Activated effector memory CD4-positive, alpha-beta T cell treated with anti-CD3 and anti-CD28 coated beads, Interleukin-2, amount 50 U/mL, for 16 hours (primary cell): ENCODE measurements around the gene DCAF10.
"Not testable (repeated sequence)": the region's sequence is repeated elsewhere in the genome, so short reads cannot be mapped to it uniquely, and the experiment has no call there.

Experiments used
- DNase-seq: peaks from one replicate; pipeline ENCODE4 v3.0.0-alpha.2; 2020

The DCAF10 gene, protein sequence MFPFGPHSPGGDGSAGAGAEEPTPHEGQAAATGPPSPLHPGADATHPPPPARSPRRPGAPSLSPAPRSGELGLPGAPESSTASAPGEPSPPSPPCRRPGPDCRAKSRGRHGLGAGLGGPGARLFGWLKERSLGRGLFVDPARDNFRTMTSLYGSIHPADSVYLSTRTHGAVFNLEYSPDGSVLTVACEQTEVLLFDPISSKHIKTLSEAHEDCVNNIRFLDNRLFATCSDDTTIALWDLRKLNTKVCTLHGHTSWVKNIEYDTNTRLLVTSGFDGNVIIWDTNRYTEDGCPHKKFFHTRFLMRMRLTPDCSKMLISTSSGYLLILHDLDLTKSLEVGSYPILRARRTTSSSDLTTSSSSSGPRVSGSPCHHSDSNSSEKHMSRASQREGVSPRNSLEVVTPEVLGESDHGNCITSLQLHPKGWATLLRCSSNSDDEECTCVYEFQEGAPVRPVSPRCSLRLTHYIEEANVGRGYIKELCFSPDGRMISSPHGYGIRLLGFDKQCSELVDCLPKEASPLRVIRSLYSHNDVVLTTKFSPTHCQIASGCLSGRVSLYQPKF

DNA sequence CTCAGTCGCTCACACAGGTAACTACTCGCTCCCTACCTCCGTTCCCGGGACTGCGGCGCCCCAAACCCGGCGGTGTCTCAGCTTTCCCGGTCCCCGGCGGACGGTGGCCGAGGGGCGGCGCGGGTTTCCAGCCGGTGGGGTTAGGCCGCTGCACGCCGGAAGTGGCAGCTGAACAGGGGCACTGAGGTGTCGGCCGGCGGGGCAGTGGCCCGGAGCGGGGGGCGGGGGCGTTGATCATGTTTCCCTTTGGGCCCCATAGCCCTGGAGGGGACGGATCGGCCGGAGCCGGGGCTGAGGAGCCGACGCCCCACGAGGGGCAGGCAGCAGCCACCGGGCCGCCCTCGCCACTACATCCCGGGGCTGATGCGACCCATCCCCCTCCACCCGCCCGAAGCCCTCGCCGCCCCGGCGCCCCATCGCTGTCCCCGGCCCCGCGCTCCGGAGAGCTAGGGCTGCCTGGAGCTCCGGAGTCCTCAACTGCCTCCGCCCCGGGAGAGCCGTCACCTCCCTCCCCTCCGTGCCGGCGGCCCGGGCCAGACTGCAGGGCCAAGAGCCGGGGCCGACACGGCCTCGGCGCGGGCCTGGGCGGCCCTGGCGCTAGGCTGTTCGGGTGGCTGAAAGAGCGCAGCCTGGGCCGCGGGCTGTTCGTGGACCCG lies at the start of gene DCAF10:
TSS of gene DCAF10 (plus strand) at position 167 of the 656 bp plus-strand sequence. CDS start at position 237, 70 bp downstream.
- DNase-seq = peak; percentile 96

DNA sequence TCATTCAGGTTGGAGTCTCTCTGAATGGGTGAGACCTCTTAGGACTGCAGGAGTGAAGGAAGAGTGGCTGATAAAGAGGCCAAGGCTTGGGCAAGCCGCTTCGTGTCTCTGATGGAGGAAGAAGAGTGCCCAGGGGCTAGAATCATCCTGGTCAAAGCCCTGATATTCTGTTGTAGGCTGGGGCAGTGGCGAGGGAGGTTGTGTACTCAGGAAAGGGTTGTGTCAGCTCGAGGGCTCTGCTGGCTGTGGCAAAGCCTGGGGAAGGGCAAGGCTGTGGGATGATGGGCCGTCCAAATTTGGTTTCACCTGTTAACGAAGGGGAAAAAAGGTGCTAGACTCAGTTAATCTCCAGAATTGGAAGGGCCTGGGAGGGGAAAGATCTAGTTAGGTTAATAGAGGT lies 49.4 kb upstream of the DCAF10 start:
- DNase-seq = no peak

DNA sequence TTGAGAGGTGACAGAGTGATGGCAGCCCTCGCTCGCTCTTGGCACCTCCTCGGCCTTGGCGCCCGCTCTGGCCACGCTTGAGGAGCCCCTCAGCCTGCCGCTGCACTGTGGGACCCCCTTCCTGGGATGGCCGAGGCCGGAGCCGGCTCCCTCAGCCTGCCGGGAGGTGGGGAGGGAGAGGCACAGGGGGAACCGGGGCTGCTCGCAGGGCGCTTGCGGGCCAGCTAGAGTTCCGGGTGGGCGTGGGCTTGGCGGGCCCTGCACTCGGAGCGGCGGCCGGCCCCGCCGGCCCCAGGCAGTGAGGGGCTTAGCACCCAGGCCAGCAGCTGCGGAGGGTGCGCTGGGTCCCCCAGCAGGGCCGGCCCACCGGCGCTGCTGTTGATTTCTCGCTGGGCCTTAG lies 48.9 kb upstream of the DCAF10 start:
- DNase-seq = not testable (repeated sequence)

DNA sequence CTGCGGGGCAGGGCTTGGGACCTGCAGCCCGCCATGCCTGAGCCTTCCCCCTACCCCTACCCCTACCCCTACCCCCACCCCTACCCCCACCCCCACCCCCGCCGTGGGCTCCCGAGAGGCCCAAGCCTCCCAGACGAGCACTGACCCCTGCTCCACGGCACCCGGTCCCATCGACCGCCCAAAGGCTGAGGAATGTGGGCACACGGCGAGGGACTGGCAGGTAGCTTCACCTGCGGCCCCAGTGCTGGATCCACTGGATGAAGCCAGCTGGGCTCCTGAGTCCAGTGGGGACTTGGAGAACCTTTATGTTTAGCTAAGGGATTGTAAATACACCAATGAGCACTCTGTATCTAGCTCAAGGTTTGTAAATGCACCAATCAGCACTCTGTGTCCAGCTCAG lies 48.5 kb upstream of the DCAF10 start:
- not testable (repeated sequence) for DNase-seq

DNA sequence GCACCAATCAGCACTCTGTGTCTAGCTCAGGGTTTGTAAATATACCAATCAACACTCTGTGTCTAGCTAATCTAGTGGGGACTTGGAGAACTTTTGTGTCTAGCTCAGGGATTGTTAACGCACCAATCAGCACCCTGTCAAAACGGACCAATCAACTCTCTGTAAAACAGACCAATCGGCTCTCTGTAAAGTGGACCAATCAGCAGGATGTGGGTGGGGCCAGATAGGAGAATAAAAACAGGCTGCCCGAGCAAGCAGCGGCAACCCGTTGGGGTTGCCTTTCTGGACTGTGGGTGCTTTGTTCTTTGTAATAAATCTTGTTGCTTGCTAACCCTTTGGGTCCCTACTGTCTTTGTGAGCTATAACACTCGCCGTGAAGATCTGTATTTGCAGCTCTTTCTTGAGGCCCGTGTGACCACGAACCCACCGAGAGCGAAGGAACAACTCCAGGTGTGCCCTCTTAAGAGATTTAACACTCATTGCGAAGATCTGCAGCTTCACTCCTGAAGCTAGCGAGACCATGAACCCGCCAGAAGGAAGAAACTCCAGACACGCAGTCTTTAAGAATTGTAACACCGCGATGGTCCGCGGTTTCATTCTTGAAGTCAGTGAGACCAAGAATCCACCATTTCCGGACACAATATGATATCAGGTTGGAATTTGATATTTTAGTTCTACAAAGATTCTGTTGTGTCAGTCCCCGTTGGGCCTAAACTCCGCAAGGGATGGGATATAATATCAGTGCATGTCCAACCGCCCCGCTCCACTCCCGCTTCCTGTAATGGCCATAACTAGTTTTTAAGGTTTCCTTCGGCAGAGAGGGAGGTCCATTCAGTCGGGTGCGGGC lies 47.7 kb upstream of the DCAF10 start:
- DNase-seq = no peak

DNA sequence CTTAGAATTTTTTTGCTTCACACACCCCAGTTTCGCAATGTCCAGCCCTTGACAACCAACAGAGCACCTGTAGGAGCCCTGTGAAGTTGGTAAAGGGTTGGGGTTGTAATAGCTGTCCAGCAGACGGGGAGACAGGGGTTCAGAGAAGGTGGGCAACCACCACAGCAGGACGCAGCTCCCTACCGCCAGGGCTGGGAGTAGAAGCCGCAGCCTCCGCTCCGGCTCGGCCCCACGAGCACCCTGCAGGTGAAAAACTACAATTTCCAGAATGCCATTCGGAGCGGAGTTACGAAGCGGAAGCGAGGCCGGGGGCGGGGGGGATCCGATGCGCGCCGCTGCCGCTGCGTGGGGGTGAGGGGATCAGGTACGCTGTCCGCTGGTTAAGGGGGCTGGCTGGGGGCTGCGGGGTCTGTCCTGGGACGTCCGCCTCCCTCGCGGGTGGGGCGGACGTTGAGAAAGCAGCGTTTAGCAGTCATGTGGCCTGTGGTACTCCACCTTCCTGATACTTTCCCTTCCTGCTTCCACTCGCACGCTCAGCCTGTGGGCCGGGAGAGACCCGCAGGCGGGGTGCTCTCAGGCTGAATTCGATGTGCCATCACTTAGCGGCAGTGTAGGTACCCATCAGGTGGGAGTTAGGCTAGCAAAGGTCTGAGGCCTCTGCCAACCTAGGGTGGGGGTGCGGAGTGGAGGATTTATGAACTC lies 47.0 kb upstream of the DCAF10 start, which contains the start of gene TRMT10B:
TSS of gene TRMT10B (plus strand) at position 317 of the 702 bp plus-strand sequence. CDS start 8,127 bp downstream, outside the sequence.
- peak; percentile 88 for DNase-seq

DNA sequence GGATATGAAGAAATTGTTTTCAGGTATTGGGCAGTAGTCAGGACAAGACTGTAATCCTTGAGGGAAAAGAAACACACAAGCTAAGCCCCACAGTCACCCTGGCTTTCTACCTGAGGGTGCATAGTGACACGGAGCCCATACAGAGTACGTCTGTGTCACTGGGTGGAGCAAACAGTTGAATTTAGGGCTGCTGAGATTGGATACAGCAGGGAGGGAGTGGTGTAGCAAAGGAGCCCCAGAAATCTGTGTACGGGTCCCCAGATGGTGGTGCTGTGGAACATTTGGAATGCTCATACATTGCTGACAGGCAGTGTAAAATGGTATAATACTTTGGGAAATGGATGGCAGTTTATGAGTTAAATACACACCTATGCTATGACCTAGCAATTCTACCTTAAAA lies 41.9 kb upstream of the DCAF10 start:
- DNase-seq = no peak

DNA sequence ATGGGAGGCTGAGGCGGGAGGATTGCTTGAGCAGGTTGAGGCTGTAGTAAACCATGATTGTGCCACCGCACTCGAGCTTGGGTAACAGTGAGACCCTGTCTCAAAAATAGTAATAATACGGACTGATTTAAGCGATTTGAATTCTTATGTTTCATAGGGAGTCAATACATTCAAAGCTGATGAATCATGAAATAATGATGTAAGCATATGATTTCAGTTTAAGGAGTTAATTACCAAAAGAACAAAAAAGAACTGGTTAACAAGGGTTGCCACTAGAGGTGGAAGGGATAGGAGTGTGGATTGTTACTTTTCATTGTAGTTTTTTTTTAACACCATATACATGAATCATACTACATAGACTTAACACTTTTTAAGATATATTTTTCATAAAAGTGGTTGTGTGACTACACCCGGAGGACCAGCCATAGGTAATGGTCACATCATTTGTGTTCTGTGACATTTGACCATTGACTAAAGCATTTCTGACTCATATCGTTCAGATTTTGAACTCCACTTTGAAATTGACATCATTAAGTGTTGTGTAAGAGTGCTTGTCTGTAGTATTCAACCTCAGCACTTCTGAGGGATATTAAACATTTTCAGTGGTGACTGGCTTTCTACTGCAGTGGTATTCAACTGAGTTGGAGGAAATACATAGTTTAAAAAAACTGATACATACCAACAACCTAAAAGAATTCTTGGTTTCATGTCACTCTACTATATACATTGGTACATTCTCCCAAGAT lies 40.0 kb upstream of the DCAF10 start:
- no peak for DNase-seq

DNA sequence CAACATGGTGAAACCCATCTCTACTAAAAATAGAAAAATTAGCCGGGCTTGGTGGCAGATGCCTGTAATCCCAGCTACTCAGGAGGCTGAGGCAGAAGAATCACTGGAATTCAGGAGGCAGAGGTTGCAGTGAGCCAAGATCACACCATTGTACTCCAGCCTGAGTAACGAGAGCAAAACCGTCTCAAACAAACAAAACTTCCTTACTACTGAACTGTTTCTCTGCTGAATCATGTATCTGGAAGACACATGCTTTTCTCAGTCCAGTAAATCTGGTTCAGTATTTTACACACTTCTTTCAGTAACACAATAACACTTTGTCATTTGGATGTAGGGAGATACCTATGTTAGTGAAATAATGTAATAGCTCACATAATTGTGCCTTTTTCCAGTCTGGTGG lies 39.1 kb upstream of the DCAF10 start:
- DNase-seq = no peak

DNA sequence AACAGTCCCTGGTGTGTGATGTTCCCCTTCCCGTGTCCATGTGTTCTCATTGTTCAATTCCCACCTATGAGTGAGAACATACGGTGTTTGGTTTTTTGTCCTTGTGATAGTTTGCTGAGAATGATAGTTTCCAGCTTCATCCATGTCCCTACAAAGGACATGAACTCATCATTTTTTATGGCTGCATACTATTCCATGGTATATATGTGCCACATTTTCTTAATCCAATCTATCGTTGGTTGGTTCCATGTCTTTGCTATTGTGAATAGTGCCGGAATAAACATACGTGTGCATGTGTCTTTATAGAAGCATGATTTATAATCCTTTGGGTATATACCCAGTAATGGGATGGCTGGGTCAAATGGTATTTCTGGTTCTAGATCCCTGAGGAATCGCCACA lies 35.3 kb upstream of the DCAF10 start:
- DNase-seq = not testable (repeated sequence)

DNA sequence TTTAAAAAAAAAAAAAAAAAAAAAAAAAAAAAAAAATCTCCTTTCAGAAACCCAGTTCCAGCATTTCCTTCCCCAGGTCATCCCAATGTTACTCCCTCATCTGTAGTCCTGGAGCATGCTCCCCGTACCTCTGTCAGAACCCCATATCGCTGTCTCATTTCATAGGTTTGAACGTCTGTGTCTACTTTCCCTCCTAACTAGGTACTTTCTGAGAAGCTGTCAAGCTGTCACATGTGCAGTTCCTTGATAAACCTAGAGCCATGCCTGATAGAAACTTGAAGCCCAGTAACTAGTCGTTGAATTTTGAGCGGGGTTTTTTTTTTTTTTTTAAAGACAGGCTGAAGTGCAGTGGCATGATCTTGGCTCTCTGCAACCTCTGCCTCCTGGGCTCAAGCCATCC lies 31.3 kb upstream of the DCAF10 start:
- DNase-seq = no peak

DNA sequence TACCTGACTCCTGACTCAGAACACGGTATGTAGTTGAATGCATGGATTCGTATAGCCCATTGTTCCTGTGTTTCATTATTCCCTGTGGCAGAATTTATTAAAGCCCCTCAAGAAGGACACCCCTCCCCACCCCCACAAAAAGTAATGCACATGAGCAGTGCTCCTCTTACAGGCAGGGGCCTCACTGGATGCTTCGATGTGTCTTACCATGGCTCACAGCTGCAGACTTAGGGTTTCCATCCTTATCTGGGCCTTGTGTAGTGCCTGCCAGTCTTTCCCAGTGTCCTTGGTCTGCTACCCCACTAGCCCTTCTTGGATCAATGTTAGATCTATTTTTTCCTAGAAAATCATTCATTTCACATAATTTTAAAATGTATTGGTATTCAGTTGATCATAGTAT lies 30.6 kb upstream of the DCAF10 start:
- no peak for DNase-seq

DNA sequence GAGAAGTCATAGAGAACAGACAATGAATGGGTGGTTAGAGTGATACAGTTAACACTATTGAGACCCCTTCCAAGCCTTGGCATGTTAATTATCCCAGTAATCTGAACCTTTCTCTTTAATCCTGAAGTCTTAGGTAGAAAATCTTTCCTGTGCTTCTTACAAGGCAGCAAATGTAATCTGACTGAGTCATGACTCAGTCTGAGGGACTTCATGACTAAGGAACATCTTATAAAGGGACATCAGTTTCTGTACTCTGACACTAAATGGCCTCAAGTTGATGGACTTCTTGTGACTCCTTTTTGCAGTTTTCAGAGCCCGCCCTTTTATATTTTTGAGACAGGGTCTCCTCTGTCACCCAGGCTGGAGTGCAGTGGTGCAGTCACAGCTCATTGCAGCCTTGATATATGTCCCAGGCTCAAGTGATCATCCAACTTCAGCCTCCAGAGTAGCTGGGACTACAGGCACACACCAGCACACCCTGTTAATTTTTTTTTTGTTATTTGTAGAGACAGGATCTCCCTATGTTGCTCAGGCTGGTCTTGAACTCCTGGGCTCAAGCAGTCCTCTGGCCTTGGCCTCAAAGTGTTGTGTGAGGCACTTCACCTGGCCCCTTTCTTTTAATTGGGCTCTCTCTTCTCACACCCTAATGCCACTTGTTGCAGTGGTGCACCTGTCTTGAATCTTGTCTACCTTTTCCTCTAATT lies 25.2 kb upstream of the DCAF10 start:
- DNase-seq = no peak

DNA sequence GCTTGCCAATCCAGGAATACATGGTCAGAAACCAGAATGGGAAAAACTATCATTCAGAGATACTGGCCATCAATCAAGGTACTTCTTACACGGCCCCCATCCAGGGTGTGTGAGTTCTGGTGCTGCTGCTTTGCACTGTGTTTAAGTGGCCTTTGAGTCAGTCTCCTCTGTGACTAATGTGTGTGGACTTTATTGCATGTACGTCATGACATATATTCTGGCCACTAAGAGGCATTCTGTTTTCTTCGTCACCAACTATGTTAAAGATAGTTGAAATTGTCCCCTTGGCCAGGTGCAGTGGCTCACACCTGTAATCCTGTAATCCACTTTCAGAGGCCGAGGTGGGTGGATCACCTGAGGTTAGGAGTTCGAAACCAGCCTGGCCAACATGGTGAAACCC lies 24.3 kb upstream of the DCAF10 start:
- DNase-seq = no peak

DNA sequence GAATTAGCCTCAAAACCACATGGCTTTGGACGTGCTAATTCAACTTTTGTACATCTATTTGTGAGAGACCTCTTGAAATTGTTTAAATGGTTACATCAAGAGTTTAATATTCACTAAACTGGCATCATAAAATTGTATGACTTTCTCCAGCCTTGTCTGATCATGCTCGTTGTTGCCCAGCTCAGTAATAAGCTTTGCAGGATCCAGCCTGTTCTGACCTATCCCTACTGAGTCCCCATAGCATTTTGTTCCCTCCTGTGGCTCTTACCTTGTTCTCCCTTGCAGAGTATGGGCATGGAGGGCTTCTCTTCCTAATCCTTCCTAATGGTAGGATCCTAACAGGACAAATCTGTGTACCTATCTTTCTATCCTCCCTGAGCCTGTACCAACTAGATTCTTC lies 22.1 kb upstream of the DCAF10 start:
- no peak for DNase-seq

DNA sequence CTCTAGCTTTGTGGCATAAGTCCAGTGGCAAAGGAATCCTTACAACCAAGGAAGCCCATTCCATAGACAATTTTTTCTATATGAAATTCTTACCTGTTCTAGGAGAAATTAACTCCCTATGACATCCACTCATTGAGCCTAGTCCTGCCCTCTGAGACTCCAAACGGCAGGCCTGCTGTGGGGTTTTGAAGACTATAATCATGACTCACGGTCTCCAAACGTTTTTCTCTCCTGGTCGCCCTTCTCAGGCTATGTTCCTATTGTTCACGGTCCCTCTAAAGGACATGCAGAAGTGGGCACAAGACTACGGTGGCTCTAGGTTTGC lies 16.3 kb upstream of the DCAF10 start:
- DNase-seq = no peak

DNA sequence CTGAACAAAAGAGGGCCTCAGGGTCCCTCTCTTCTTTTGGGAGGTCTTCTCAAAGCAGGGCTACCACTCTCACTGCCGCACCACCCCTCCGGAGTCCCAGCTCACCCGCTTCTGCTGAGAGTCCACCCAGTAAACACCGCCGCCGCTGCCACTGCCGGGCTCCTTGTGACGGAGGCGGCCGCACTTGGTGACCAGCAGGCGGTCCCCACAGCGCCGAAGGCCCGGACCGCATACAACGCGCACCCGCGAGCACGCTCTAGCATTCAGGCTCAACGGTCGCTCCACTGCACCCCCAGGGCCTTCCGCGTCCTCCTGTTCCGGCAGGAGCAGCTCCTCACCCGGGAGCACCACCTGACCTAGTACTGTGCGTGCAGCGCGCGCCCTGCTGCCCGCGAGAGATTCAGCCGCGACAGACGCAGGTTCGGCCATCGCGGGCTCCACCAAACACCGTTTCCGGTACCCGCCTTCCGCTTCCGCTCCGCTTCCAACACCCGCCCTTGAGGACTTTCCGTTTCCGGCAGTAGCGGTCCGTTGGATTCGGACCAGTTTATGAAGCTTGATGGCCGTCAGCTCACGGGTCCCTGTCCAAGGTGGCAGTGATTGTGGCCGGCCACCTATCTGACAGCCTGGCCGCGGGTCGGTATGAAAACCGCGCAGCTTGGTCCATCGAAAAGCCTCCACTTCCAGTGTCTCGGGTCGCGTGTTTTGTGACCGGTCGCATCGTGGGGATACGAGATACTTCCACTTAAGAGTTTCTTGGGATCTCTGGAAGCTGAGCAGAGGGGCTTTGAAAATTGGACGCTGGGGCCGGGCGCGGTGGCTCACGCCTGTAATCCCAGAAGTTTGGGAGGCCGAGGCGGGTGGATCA lies 15.7 kb upstream of the DCAF10 start, which contains the start of gene EXOSC3:
TSS of gene EXOSC3 (minus strand) at position 449 of the 868 bp plus-strand sequence. CDS start at position 429, 20 bp downstream.
- peak; percentile 96 for DNase-seq

DNA sequence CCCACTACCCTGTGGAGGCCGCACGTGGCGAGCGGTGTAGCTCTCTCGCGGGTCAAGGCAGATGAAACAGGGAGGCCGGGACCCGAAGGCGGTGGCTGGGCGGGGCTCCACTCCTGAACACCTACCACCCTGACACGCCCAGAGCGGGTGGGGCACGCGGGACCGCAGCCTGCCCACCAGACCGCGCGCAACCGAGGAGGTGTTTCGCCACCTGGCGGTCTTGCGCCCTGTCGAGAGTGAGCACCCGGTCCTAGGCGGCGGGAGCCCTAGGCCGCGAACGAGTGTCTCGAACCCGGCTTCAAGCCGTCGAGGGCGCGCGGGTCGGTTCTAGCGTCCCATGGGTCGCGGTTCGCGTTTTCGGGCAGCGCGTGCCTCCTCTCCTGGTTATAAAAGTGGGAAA lies 13.5 kb upstream of the DCAF10 start:
- no peak for DNase-seq

DNA sequence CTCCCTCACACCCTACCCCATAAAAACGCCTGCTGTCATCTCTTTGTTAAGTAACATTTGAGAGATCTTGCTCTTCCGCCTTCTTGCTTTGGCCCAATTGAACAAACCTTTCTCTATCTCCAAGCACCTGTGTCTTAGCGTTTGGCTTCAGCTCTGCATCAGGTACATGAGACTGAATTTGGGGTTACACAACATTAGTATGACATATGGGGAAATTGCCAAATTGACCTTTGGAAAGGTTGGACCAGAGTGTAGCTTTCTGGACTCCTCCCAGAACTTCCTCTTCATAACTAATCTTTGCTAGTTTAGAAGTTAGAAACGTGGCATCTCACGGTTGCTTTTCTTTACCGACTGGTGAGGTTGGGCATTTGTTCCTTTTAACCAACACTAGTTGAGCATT lies 12.3 kb upstream of the DCAF10 start:
- no peak for DNase-seq

DNA sequence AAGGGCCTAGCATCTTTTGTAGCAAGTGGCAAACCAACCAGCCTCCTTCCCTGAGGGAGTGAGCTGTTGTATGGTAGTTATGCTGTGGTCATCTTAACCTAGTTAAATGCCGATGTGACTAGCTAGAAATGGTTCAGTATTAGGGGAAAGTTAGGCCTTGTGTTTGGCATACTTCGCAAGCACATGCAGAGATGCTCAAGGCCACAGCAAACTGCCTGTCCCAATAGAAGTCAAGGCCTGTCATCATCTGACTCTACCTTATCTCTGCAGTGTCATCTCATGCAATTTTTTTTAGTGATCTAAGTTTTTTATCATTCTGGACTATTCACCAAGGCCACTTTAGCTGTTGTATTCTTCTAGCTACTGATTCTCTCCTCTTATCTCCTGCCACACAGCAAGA lies 10.5 kb upstream of the DCAF10 start:
- no peak for DNase-seq
